ENCODE measurements around the gene RCOR2.
A peak's percentile ranks its signal among the peaks of the same experiment; 100 is the strongest.

Gene RCOR2

DNA sequence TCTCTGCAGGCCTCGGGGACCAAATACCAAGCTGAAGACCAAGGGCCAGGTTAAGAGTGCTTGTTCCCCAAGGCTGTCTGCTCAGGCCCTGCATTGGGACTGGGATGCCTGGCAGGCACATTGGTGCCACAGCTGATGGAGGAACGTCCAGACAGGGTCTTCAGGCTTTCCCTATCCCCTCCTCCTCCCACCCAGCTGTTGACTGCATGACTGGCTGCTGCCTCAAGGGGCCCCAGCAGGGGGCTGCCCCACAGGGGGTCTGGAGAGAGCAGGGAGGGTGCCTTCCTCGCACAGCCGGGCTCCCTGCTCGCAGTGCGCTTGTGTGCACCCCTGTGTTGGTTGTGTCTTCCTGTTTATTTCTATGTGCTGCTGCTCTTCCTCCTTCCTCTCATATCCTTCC is 9.9 kb downstream of the RCOR2 start:
- DNase-seq = no peak

GRCh38 chr11:63906585-63906984 is 10.4 kb downstream of the RCOR2 start:
- peak; percentile 28 for DNase-seq

DNA sequence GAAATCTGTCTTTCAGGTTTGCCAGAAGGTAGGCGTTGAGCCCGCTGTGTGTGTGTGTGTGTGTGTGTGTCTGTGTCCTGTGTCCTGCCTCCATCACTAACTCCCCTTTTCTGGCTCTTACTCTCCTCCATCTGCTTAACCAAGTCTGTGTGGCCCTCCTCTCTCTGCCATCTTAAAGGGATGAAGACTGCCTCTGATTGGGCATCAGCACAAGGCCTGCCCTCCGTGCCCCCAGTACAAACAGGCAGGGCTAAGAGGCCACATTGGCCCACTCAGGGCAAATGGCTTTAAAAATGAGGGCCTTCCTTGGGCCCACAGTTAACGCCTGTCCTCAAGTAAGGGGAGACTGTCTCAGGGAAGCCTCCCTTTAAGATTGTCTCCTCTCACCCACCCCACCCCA is 10.9 kb downstream of the RCOR2 start:
- DNase-seq = no peak

DNA sequence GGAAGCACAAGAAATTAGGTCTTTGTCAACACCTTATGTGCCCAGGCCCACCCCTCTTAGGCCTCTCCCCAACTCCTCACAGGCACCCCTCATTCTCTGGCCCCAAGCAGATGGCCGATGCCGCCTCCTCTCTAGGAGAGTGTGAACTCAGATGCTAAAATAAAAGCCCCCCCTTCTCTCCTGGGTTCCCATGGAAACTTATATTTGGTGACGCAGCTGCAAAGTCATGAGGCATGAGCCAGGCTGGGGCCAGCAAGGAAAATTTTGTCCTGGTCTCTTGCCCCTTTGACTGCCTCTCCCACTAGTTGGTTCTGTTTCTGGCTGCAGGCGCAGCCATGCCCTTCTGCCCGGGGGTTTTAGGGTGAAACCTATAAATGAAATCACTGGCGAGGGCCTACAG is 11.8 kb downstream of the RCOR2 start:
- no peak for DNase-seq

- no peak for DNase-seq
Observed at GRCh38 chr11:63904743-63905142, 12.2 kb downstream of the RCOR2 start.

GRCh38 chr11:63903884-63904283 is 13.1 kb downstream of the RCOR2 start:
- no peak for DNase-seq

GRCh38 chr11:63901660-63902059 is 15.3 kb downstream of the RCOR2 start:
- no peak for DNase-seq

DNA sequence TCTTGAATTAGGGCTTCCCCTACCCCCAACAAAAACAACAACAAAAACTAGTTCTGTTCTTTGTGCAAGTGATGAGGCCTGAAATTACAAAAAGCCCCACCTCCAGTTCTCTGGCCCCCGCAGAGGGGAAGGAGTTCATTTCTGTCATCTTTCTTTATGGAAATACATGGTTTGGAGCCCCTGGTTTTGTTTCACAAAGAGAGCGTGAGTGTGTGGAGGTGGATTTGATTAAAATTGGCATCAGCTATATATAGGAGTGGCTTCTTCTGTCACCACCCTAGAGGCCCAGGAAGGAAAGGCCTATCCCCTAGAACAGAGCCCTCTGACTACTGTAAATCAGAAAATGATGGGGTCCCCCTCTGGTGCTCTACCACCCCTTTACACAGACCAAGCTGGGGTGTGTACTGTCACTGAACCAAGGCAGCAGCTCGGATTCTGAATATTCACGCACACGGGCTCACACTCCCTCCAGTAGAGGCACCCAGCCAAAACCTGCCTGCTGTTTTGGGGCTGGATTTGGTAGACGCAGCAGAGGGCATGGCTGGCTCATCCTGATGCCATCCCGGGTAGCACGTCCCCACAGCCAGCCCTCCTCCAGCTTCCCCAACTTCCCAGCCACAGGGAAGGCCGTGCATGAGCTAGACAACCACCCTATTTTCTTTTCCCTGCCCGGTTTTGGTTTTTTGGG is 19.4 kb downstream of the RCOR2 start:
- DNase-seq = no peak

GRCh38 chr11:63896071-63896470 is 20.9 kb downstream of the RCOR2 start:
- DNase-seq = no peak

- DNase-seq = no peak
Observed at GRCh38 chr11:63893355-63893754, 23.6 kb downstream of the RCOR2 start.

- no peak for DNase-seq
Observed at GRCh38 chr11:63892228-63892627, 24.7 kb downstream of the RCOR2 start.

GRCh38 chr11:63890368-63890767 is 26.6 kb downstream of the RCOR2 start:
- DNase-seq = no peak

GRCh38 chr11:63889344-63889743 is 27.6 kb downstream of the RCOR2 start:
- DNase-seq = no peak

- peak; percentile 63 for DNase-seq
Observed at GRCh38 chr11:63888170-63889086, 28.5 kb downstream of the RCOR2 start.

DNA sequence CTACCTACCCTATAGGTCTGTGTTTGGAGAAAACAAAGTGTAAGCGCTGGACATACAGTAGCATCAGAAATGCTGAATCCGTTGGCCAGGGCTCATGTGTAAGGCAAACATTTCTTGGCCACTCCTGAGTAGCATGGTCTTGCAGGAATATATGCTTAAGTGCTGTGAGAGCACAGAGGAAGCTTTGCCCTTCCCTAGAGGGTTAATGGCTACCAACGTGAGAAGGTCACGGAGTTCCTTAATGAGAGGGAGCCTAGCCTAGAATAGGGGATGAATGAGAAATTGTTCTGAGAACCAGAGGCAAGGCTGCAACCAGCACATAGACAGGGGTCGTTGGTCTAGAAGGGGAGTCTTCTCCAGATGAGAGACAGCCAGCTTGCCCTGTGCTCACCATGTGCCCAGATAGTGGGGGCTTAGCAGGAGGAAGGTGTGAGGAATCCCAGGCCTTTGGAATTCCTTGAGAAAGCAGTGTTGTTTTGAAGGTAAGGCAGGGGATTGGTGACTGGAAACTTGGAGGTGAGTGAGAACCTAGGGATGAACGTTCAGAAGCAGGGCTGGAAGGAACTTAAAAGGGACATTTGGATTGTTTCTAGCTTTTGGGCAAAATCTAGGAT is 29.5 kb downstream of the RCOR2 start:
- DNase-seq = no peak

GRCh38 chr11:63884196-63884932 is 32.6 kb downstream of the RCOR2 start:
- DNase-seq = no peak

- no peak for DNase-seq
Observed at GRCh38 chr11:63883791-63884190, 33.2 kb downstream of the RCOR2 start.

- peak; percentile 72 for DNase-seq
Observed at GRCh38 chr11:63882555-63883242, 34.3 kb downstream of the RCOR2 start.

GRCh38 chr11:63880403-63880790 is 36.6 kb downstream of the RCOR2 start:
- no peak for DNase-seq

DNA sequence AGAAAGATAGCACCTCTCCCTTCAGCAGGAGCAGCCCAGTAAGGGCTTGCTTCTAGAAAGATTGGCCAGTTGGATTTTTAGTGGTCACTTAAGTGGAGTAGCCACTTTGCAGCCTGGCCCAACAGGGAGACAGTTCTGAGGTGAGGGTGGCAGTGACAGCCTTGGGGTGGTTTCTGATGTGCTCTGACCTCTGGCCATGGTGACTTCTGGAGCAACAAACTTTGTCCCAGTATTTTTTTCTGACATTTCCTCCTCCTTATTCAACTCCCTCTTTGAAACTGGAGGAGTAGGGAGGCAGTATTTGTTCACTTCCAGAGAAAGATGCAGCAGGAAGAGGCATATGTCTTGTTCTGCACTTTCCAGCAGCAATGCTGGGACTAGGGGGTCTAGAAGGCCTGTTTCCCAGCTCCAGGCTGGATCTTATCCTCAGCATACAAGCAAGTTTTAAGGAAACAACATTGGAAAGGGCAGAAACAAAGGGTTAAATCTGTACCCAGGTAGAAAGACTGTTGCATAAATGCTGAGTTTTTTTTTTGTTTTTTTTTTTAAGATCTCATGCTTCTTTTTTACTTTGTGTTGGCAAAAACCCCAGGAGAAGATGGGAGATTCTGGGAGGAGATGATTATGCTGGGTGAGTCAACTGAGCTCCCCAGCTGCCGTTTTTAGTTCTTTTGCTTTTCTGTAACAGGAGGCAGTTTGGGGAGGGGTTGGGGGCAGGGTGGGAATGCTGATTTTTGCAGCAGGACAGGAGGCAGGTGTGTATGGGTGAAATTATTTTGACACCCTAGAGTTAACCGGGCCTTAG is 37.2 kb downstream of the RCOR2 start:
- DNase-seq = no peak

DNA sequence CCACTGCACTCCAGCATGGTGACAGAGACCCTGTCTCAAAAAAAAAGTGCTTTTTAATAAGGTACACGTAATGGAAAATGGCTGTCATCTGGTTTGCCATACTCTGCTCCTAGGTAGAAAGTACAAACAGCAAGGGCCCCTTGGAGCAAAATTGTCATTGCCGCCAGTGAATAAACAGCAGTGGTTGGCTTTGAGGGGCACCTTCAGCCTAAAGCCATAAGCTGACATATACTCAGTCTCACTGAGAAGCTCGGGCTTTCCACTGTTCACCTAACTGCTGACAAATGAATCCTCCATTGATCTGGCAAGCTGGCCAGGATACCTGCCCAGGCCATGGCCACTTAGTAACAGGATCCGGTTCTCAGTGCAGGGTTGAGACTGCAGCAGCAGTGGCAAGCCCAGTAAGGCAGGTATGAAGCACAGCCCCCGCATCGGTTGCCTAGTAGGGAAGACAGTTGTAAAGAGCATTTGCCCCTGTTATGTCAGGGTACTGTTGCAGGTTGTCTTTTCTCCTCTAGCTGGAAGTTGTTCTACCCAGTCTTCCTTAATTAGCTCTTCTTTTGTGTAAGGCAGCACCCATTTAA is 39.2 kb downstream of the RCOR2 start:
- no peak for DNase-seq

Data from suppressor macrophage treated with lipopolysaccharide for 4 hours (primary cell).